CD14-positive monocyte (primary cell): Measurements from ENCODE around the gene EPHB4. TPM values are rescaled to one million over a fixed set of nuclear protein-coding genes. Genes with fewer than 3 reads are reported as not detected.
A peak's percentile ranks its signal among the peaks of the same experiment; 100 is the strongest.

Source experiments
- DNase-seq, 3 donors: peaks; one replicate each; pipeline ENCODE4 v3.0.0-alpha.2; 2011 to 2022
- H2AFZ ChIP-seq: 2 replicates; pipeline ENCODE4 v1.6.0; 2012; ENCODE audit warnings: mild to moderate bottlenecking, low read depth, low read length, inconsistent platforms; ENCODE audit not compliant: insufficient read depth, poor library complexity, severe bottlenecking
- H3K27ac ChIP-seq, 2 donors: 1 replicate in 1 of 2; 2 replicates in 1 of 2; pipeline ENCODE4 v1.5.1; 2012 to 2013; ENCODE audit warnings: low read length in 2 of 2, control low read depth in 1 of 2, inconsistent platforms in 1 of 2, low read depth in 1 of 2, mild to moderate bottlenecking in 1 of 2
- H3K27me3 ChIP-seq, 2 donors: one replicate each; pipeline versions ENCODE4 v1.6.0 to v1.6.1; 2011 to 2013; ENCODE audit warnings: low read length in 2 of 2; ENCODE audit not compliant: control insufficient read depth in 2 of 2, insufficient read depth in 2 of 2
- H3K36me3 ChIP-seq, 2 donors: replicated peaks in 1 of 2; 1 replicate in 1 of 2; 2 replicates in 1 of 2; pipeline versions ENCODE4 v1.5.1 to v1.6.1; 2012 to 2013; ENCODE audit warnings: low read length in 2 of 2, control low read depth in 1 of 2, inconsistent platforms in 1 of 2, mild to moderate bottlenecking in 1 of 2; ENCODE audit not compliant: insufficient read depth in 2 of 2, control insufficient read depth in 1 of 2
- H3K4me1 ChIP-seq, 2 donors: 1 replicate in 1 of 2; 2 replicates in 1 of 2; pipeline versions ENCODE4 v1.5.1 to v1.6.1; 2012 to 2013; ENCODE audit warnings: low read length in 2 of 2, control low read depth in 1 of 2, inconsistent platforms in 1 of 2, mild to moderate bottlenecking in 1 of 2, moderate library complexity in 1 of 2; ENCODE audit not compliant: insufficient read depth in 2 of 2, control insufficient read depth in 1 of 2
- H3K4me2 ChIP-seq: replicated peaks from 2 replicates; pipeline ENCODE3; 2012; ENCODE audit warnings: low read length, moderate library complexity, mild to moderate bottlenecking; ENCODE audit not compliant: poor library complexity, severe bottlenecking; ENCODE audit errors: extremely low read depth
- H3K4me3 ChIP-seq, 3 experiments: fragments of 200-600 bp in 1 of 3; sonication (generic) in 1 of 3; replicated peaks in 1 of 3; 1 replicate in 2 of 3; 2 replicates in 1 of 3; pipeline ENCODE4 v1.5.1; 2011 to 2013; ENCODE audit warnings: low read length in 3 of 3, mild to moderate bottlenecking in 3 of 3, control low read depth in 2 of 3, low read depth in 2 of 3, inconsistent platforms in 1 of 3, moderate library complexity in 1 of 3
- H3K79me2 ChIP-seq: 2 replicates; pipeline ENCODE4 v1.6.0; 2012; ENCODE audit warnings: mild to moderate bottlenecking, control low read depth, inconsistent platforms, low read length, moderate library complexity; ENCODE audit not compliant: insufficient read depth
- H3K9ac ChIP-seq: 2 replicates; pipeline ENCODE4 v1.6.0; 2017; ENCODE audit warnings: low read length, mild to moderate bottlenecking; ENCODE audit not compliant: insufficient read depth, poor library complexity, severe bottlenecking
- H3K9me3 ChIP-seq, 2 donors: replicated peaks in 1 of 2; 1 replicate in 1 of 2; 2 replicates in 1 of 2; pipeline versions ENCODE4 v1.5.1 to v1.6.1; 2012 to 2013; ENCODE audit warnings: low read length in 2 of 2, control low read depth in 1 of 2; ENCODE audit not compliant: control insufficient read depth in 1 of 2, insufficient read depth in 1 of 2
- H4K20me1 ChIP-seq: 2 replicates; pipeline ENCODE4 v1.6.0; 2012; ENCODE audit warnings: mild to moderate bottlenecking, low read length, control low read depth, moderate library complexity; ENCODE audit not compliant: insufficient read depth
- H3K27ac Mint-ChIP-seq, 7 donors: one replicate each; pipeline ENCODE4 v1.8.0; 2020; ENCODE audit warnings: mild to moderate bottlenecking in 7 of 7, mixed read lengths in 7 of 7, moderate library complexity in 6 of 7, inconsistent platforms in 2 of 7
- H3K27me3 Mint-ChIP-seq, 3 donors: one replicate each; pipeline ENCODE4 v1.8.0; 2021 to 2022; ENCODE audit warnings: low read depth in 3 of 3, mild to moderate bottlenecking in 3 of 3, mixed read lengths in 3 of 3, moderate library complexity in 3 of 3, inconsistent platforms in 1 of 3
- H3K36me3 Mint-ChIP-seq, 2 donors: one replicate each; pipeline ENCODE4 v1.8.0; 2020; ENCODE audit warnings: mixed read lengths in 2 of 2, inconsistent platforms in 1 of 2, mild to moderate bottlenecking in 1 of 2
- H3K4me1 Mint-ChIP-seq: one replicate; pipeline ENCODE4 v1.8.0; 2020; ENCODE audit warnings: mild to moderate bottlenecking, mixed read lengths
- H3K4me3 Mint-ChIP-seq, 2 donors: one replicate each; pipeline ENCODE4 v1.8.0; 2020; ENCODE audit warnings: mild to moderate bottlenecking in 2 of 2, mixed read lengths in 2 of 2, moderate library complexity in 1 of 2
- H3K9me3 Mint-ChIP-seq, 7 donors: one replicate each; pipeline ENCODE4 v1.8.0; 2020 to 2022; ENCODE audit warnings: mixed read lengths in 7 of 7, mild to moderate bottlenecking in 6 of 7, moderate library complexity in 6 of 7, inconsistent platforms in 2 of 7
- CTCF ChIP-seq: fragments of 200-600 bp; IDR thresholded peaks from one replicate; pipeline ENCODE4 v1.8.0; 2022; ENCODE audit warnings: antibody characterized with exemption, mild to moderate bottlenecking
- WGBS: methylation state at CpG from one replicate; pipeline ENCODE4 v1.1.5; 2013; ENCODE audit warnings: missing lambda C conversion rate; ENCODE audit not compliant: insufficient coverage; 5-methylcytosine and 5-hydroxymethylcytosine counted together
- intact Hi-C, 2 donors: fragments of 100-400 bp; cut with micrococcal nuclease; formaldehyde crosslinking; loops; one replicate each; pipeline versions ENCODE4 v1.15.0 to v1.15.1; 2023
- polyA plus RNA-seq, 3 donors: library from polyadenylated mRNA; depleted of rRNA in 1 of 3; unstranded in 2 of 3; stranded (reverse) in 1 of 3; fragments of 300-500 nt in 2 of 3; fragments of >200 nt in 1 of 3; fragmentation: Illumina TruSeq in 2 of 3; gene quantifications; 1 replicate in 2 of 3; 2 replicates in 1 of 3; pipeline ENCODE4 v1.2.3, GENCODE V29; 2012 to 2021

The EPHB4 gene
- polyA plus RNA-seq, 3 donors: 5.0 to 6.5 (median 5.7) TPM

GRCh38 chr7:100859856-100860255 is 32.5 kb upstream of the EPHB4 start:
- H3K36me3 Mint-ChIP-seq: peaks cover 80 to 96% of the 10 kb centered on the region in 2 donors
- H3K4me3 ChIP-seq: no peak overlapping the region
- peaks cover 0 to 2% (median 1%) of the 10 kb centered on the region in 3 donors for H3K27me3 Mint-ChIP-seq
- peaks cover 88% of the 10 kb centered on the region for H4K20me1 ChIP-seq
- WGBS: 98% methylated on average over 12 of the region's 15 CpGs
- intact Hi-C loops: loop anchor here in 1 of 2 donors (10.0 kb wide), 1 partner anchor 135 kb away; the partner anchor contains the start of gene EPO
- no peak for TF ChIP-seq CTCF
- H3K9ac ChIP-seq: no peak overlapping the region
- no peaks in the 10 kb centered on the region for H3K27me3 ChIP-seq
- H3K27ac Mint-ChIP-seq: no peak overlapping the region
- no peaks in the 10 kb centered on the region for H3K9me3 ChIP-seq
- peaks cover 27% of the 10 kb centered on the region for H3K4me1 Mint-ChIP-seq
- H3K4me1 ChIP-seq: peaks cover 5 to 8% of the 10 kb centered on the region in 2 donors
- DNase-seq: no peak
- H3K27ac ChIP-seq: no peak overlapping the region
- no peaks in the 10 kb centered on the region for H3K9me3 Mint-ChIP-seq
- peak overlapping the region in 1 of 2 donors; percentile 10 for H3K4me3 Mint-ChIP-seq
- no peak overlapping the region for H2AFZ ChIP-seq
- no peak overlapping the region for H3K4me2 ChIP-seq
- H3K79me2 ChIP-seq: peaks cover 58% of the 10 kb centered on the region
- H3K36me3 ChIP-seq: peaks cover 91 to 95% of the 10 kb centered on the region in 2 donors

GRCh38 chr7:100856871-100857282 is 29.6 kb upstream of the EPHB4 start:
- Mint-ChIP-seq H3K4me3 (no peak overlapping the region), H3K36me3 (peaks cover 58 to 81% of the 10 kb centered on the region in 2 donors), H3K4me1 (peaks cover 38% of the 10 kb centered on the region), H3K9me3 (no peaks in the 10 kb centered on the region), H3K27ac (peak overlapping the region in 1 of 7 donors; percentile 41), H3K27me3 (peaks cover 0 to 1% (median 0%) of the 10 kb centered on the region in 3 donors)
- Histone ChIP-seq H3K4me3 (no peak overlapping the region), H3K9me3 (no peaks in the 10 kb centered on the region), H3K9ac (no peak overlapping the region), H3K27me3 (no peaks in the 10 kb centered on the region), H3K4me2 (no peak overlapping the region), H3K27ac (no peak overlapping the region), H3K4me1 (peaks cover 22 to 38% of the 10 kb centered on the region in 2 donors), H2AFZ (no peak overlapping the region), H4K20me1 (peaks cover 97% of the 10 kb centered on the region), H3K79me2 (peaks cover 87% of the 10 kb centered on the region), H3K36me3 (peaks cover 63 to 75% of the 10 kb centered on the region in 2 donors)
- intact Hi-C loops: loop anchor here in 1 of 2 donors (10.0 kb wide), 1 partner anchor 132 kb away; the partner anchor contains the start of gene EPO
- no peak for DNase-seq
- WGBS: over 99% methylated on average over 14 of the region's 16 CpGs
- TF ChIP-seq CTCF: no peak
